Measurements from ENCODE around the gene SIVA1.
"Not testable (repeated sequence)": the region's sequence is repeated elsewhere in the genome, so short reads cannot be mapped to it uniquely, and the experiment has no call there.

Gene SIVA1

GRCh38 chr14:104734991-104735779, 17.8 kb upstream of the SIVA1 start:
- no peak for DNase-seq

DNA sequence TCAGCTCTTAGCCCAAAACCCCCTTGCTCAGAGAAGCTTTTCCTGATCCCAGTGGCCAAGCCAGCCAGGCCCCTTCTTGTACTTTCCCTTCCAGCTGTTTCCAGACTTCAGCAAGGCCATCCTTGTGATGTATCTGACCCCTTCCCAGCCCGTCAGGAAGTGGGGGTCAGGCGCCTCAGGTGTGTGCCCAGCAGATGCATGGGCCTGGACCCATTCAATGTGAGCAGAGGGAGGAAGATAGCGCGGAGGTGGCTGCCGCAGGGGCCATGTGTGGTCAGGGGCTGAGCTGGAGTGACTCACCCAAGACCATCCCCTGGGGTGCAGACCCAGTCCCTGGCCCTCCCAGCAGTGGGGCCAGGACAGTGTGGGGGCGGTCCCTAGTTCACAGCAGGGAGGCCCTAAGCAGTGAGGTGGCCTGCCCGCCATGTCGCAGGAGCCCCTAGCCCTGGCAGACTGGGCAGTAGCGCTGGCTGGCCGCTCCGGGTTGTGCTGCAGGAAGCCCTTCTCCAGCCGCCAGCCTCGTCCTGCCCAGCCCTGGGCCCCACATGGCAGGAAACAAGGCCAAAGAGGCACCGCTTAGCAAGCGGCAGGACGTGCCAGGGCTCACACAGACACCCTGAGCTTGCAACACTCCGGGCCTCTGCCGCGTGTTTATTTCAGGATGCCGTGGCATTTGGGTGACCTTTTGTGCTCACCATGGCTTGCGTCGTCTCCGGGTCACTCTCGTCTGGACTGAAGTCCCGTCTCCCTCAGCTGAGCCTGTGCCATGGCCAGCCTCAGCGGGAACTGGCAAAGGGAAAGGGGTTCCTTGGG, 16.9 kb upstream of the SIVA1 start:
- peak in 13 of 14 donors; percentile 12 to 91 (median 62) for DNase-seq

DNA sequence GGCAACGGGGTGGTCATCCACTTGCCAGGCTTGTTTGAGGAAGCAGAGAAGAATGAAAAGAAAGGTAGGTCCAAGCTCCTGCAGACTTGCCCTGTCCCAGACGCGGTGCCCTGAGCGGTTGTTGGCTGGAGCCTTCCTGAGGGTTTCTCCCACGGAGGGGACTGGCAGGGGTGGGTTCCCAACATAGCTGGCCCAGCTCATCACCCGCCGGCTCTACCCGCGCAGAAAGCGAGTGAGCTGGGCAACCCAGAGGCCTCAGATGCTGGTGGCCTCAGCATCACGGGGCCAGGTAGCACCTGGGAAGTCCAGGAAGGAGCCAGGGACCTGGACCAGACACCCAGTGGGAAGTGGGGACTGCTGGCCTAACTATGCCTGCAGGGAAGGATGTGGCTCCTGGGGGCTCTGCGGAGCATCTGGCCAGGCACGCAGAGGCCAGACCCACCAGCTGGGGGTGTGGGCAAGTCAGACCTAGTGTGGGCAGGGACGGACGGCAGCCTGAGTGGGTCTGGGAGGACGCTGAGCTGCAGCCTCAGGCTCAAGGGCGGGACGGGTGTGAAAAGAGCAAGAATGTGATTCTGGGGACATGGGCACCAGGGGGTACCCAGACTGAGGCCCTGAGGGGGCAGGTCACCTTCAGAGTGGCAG, 14.4 kb upstream of the SIVA1 start:
- DNase-seq, result no peak

DNA sequence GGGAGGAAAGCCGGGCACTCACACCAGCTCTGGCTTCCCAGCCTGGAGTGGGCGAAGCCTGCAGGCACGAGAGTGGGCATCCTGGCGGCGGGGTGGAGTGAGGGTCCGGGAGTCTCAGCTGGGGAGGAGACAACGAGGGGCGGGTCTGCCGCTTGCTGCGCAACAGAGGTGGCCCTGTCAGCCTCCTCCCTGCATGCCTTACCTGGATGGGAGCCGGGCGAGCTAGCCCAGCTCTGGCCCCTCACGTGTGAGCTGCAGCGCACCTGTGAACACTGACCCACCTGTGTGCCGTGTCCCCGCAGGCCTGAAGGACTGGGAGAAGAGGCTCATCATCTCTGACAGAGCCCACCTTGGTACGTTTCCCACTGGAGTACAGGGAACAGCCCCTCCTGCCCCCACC, 13.9 kb upstream of the SIVA1 start:
- no peak for DNase-seq

DNA sequence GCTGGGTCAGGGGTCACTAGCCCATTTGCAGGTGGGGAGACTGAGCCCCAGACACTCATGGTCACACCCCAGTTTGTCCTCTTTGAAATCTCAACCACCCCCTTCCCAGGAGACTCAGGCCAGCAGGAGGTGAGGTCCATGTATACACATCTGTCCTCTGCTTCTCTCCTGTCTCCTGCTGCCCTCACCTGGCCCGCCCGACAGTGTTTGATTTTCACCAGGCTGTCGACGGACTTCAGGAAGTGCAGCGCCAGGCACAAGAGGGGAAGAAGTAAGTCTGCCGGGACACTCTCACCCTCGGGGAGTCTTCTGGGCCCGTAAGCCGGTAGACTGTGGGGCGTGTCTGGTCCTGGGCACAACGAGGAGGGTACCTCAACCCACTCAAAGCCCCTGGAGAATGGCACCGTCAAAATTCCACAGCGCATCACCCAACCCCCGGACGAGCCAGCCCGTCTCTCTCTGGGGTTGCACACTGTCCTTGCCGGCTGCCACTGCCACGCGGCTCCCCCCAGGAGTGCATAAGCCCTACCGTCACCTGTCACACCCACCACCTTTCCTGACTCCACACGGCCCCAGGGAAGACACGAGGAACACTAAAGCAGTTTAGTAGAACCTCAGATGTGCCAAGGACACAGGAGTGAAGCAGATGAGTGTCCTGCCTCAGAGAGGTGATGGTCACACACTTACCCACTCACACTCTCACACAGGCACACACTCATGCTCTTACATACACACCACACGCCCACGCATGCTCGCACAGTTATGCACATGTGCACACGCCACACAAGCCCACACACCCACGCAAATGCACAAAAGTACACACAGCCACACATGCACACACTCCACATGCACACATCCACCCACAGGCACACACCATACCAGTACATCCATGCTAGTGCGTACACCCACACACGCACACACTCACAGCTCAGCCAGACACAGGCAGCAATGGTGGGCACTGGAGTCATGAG, 13.1 kb upstream of the SIVA1 start:
- no peak for DNase-seq

- no peak for DNase-seq
These were observed 11.7 kb upstream of the SIVA1 start for GRCh38 chr14:104741108-104741802.

GRCh38 chr14:104741803-104742251, 11.1 kb upstream of the SIVA1 start:
- DNase-seq, result no peak

- DNase-seq, result no peak
These were observed 10.1 kb upstream of the SIVA1 start for GRCh38 chr14:104742586-104743455.

- DNase-seq, result no peak
These were observed 9.2 kb upstream of the SIVA1 start for GRCh38 chr14:104743461-104744380.

DNA sequence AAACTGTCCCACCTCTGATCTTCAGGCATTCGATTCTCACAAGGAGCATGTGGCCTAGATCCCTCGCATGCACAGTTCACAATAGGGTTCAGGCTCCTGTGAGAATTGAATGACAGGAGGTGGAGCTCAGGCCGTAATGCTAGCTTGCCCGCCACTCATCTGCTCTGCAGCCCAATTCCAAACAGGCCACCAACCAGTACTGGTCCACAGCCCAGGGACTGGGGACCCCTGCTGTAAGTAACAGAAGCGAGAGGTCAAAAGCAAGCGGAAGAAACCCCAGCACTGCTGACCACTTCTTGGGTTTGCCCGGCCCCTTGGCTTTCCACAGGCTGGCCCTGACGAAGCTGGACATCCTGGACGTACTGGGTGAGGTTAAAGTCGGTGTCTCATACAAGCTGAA, 8.5 kb upstream of the SIVA1 start:
- DNase-seq, result no peak

- no peak for DNase-seq
These were observed 7.5 kb upstream of the SIVA1 start for GRCh38 chr14:104745431-104745830.

DNA sequence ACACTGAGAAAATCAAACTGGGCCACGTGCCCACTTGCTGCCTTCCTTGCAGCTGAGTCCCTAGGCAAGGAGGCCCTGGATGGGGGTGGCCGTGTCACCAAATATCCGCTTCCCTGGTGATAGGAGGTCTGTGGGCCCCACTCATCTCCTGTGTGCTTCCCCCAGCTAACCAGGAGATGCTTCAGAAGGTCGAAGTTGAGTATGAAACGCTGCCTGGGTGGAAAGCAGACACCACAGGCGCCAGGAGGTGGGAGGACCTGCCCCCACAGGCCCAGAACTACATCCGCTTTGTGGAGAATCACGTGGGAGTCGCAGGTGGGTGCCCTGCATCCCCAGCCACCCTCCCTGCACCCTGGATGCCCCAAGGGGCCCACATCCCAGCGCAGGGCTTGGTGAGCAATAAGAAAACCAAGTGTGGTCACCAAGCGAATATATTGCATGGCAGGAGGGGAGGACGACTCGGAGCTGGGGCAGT, 6.8 kb upstream of the SIVA1 start:
- DNase-seq, result no peak

- no peak for DNase-seq
These were observed 5.9 kb upstream of the SIVA1 start for GRCh38 chr14:104746934-104747481.

GRCh38 chr14:104747876-104748275, 5.1 kb upstream of the SIVA1 start:
- no peak for DNase-seq

DNA sequence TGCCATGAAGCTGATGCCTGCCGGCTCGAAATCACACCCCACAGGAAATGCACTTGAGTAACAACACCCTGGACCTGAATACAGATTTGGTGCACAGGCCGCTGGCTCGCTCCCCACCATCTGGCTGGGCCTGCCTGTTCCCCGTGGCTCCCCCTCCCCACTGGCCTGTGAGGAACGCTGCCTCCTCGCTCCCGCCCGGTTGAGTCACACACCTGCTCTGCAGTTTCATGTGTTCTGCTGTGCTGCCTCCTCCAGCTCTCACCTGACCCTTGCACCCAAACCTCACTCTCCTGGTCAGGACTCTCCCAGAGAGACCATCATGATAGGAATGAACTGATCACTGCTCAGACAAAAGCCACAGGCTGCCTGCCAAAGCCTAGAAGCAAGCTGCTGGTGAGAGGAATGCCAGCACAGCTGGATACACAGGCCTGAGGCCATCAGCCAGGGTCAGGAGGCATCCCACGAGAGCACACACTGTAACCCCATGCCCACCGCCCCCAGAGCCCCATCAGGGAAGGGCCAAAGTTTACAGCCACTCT, 3.8 kb upstream of the SIVA1 start:
- DNase-seq, result peak in 6 of 14 donors; percentile 19 to 68 (median 30)

DNA sequence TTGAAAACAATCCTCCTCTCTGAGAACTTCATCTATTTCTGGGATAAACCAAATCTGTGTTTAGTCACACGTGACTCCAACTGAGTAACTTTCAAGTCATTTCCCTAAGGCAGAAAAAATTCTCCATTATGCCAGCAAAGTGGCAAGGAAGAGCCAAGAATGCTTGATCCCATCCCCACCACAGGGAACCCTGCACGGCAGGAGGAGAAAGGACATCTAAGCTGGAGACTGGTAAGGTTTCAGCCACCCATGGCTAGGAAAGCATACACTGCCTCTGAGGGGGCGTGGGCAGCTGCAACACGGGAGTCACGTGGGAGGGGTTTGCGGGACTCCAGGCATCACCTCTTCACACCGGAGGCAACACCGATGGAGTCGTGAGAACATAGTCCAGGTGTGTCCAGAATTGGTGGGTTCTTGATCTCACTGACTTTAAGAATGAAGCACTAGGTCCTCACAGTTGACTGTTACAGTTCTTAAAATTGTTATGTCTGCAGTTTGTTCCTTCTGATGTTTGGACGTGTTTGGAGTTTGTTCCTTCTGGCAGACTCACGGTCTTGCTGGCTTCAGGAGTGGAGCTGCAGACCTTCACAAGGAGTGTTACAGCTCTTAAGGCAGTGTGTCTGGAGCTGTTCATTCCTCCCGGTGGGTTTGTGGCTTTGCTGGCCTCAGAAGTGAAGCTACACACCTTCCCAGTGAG, 2.7 kb upstream of the SIVA1 start:
- no peak for DNase-seq

DNA sequence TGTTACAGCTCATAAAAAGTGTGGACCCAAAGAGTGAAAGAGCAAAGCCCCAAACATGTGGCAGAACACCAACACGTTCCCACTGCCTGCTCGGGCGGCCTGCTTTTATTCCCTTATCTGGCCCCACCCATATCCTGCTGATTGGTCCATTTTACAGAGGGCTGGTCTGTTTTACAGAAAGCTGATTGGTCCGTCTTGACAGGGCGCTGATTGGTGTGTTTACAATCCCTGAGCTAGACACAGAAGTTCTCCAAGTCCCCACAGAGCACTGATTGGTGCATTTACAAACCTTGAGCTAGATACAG, 2.2 kb upstream of the SIVA1 start:
- not testable (repeated sequence) for DNase-seq
